GM12874 (cell line): ENCODE results near the gene OR4Q2.

Source experiments
- CTCF ChIP-seq: IDR thresholded peaks from 2 replicates; pipeline ENCODE4 v1.5.1; 2011; ENCODE audit warnings: low read depth, mild to moderate bottlenecking, control low read depth, low read length, moderate library complexity; ENCODE audit not compliant: insufficient read depth

OR4Q2 gene

GRCh38 chr14:20031058-20031457, 29.1 kb downstream of the OR4Q2 start:
- no peak for TF ChIP-seq CTCF

DNA sequence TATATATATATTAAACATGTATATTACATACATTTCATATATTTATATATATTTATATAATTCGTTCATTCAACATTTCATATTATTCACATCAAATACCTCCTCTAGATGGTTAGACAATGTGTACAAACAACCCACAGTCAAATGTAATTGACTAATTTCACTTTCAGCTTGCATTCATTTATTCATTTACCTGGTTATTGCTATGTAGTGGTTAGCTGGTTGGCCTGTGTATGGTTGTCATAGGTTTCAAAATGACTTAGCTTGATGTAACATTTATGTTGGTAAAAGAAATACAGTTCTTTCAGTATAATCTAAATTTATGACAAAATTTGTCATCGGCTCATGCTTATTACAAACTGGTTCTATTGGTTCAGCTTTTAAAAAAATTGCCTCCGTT, 33.5 kb downstream of the OR4Q2 start:
- TF ChIP-seq CTCF: no peak

- no peak for TF ChIP-seq CTCF
These were observed 34.0 kb downstream of the OR4Q2 start, which contains the start of gene OR4K13 for GRCh38 chr14:20035938-20036337. TSS of gene OR4K13 (minus strand) at chr14:20036038. CDS start at chr14:20034758, 1,280 bp downstream.

DNA sequence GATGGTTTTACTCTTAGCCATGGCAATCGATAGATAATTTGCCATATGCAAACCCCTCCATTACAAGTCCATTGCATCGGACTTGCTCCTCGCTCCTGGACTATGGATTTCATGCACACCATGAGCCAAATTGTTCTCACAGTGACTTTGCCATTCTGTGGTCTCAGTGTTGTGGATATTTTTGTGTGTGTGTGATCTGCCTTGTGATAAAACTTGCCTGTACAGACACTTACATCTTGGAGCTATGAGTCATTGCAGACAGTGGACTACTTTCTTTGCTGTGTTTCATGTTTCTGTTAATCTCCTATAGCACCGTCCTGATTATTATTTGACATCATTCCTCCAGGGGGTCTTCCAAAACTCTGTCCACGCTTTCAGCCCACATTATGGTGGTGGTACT, 42.3 kb downstream of the OR4Q2 start:
- TF ChIP-seq CTCF: no peak

GRCh38 chr14:20048202-20048601, 46.2 kb downstream of the OR4Q2 start:
- no peak for TF ChIP-seq CTCF
